ENCODE data around the gene DIS3L2.

DIS3L2 gene

GRCh38 chr2:231985823-231986261, 24.3 kb downstream of the DIS3L2 start:
- no peak overlapping the region for H3K27ac ChIP-seq
- TF ChIP-seq ZFX (IDR thresholded peaks at IDR 0.05; ENCODE audit: borderline replicate concordance) (no peak), CTCF (IDR thresholded peaks at IDR 0.05) (no peak)

GRCh38 chr2:231987124-231987727, 25.7 kb downstream of the DIS3L2 start:
- no peak overlapping the region for H3K27ac ChIP-seq
- TF ChIP-seq CTCF (IDR thresholded peaks at IDR 0.05) (no peak), ZFX (IDR thresholded peaks at IDR 0.05; ENCODE audit: borderline replicate concordance) (no peak)

- no peak for TF ChIP-seq CTCF (IDR thresholded peaks at IDR 0.05)
- no peak for TF ChIP-seq ZFX (IDR thresholded peaks at IDR 0.05; ENCODE audit: borderline replicate concordance)
- no peak overlapping the region for H3K27ac ChIP-seq
Measured at GRCh38 chr2:231988179-231988866, 26.8 kb downstream of the DIS3L2 start.

GRCh38 chr2:231991664-231992063, 30.2 kb downstream of the DIS3L2 start:
- TF ChIP-seq ZFX (IDR thresholded peaks at IDR 0.05; ENCODE audit: borderline replicate concordance) (no peak), CTCF (IDR thresholded peaks at IDR 0.05) (no peak)

GRCh38 chr2:231992888-231993287, 31.4 kb downstream of the DIS3L2 start:
- H3K27ac ChIP-seq = no peak overlapping the region
- TF ChIP-seq CTCF (IDR thresholded peaks at IDR 0.05) (no peak), ZFX (IDR thresholded peaks at IDR 0.05; ENCODE audit: borderline replicate concordance) (no peak)

More at GRCh38 chr2:231991664-231992063, 30.2 kb downstream of the DIS3L2 start:
- no peak overlapping the region for H3K27ac ChIP-seq

- TF ChIP-seq CTCF (IDR thresholded peaks at IDR 0.05) (no peak), ZFX (IDR thresholded peaks at IDR 0.05; ENCODE audit: borderline replicate concordance) (no peak)
- no peak overlapping the region for H3K27ac ChIP-seq
Measured at GRCh38 chr2:231996797-231997540, 35.5 kb downstream of the DIS3L2 start.

- H3K27ac ChIP-seq = no peak overlapping the region
- TF ChIP-seq CTCF (IDR thresholded peaks at IDR 0.05) (no peak), ZFX (IDR thresholded peaks at IDR 0.05; ENCODE audit: borderline replicate concordance) (no peak)
Measured at GRCh38 chr2:231998046-231998445, 36.5 kb downstream of the DIS3L2 start.
